ENCODE data around the gene NPBWR2.

NPBWR2 gene

DNA sequence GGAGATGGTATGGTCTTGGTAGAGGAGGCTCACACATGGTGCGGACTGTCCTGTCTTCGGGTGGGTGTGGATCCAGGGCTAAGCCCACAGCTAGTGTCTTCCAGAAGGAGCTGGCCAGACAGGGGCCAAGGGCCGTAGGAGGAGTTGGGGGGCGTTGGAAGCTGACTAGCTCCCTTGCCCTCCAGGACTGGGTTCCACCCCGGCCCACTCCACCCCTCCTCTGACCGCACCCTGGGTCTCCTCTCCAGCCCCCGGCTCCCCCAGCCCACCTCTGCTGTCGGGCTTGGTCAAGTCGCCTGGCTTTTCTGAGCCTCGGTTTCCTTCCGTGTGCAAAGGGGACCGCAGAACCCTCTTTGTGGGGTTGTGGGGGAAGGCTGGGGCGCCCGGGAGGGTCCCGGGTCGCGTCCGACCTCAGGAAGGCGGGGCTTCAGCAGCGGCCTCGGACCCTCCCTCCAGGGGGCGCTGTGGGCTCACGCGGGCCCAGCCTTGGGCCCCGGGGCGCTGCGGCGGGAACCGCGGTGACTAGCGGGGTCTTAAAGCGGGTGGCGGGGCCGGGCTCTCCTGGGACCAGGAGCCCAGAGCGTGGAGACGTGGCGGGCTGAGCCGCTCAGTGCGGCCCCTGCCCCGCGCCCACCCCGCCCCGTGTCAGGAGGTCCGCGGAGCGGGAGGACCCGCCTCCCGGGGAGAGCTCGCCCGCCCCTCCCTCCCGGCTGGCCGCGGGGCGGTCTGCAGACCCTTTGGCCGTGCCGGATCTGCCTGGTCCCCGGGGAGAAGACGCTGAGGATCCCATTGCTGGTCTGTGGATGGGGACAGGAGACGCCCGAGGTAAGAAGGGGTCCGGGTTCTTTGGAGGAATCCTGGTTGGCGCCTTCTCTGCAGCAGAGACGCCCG lies 5.4 kb downstream of the NPBWR2 start:
- peak overlapping the region; percentile 47 for H3K4me3 ChIP-seq (ENCODE audit: low read length)
- H3K4me1 ChIP-seq (ENCODE audit: control insufficient read depth, insufficient read depth, low read length): peaks cover 4% of the 10 kb centered on the region; the same call in 1 of the 2 replicates
- H3K36me3 ChIP-seq (ENCODE audit: control insufficient read depth, insufficient read depth, low read length): no peaks in the 10 kb centered on the region
- no peak for DNase-seq (ENCODE audit: low read depth, low spot score)
- WGBS (ENCODE audit: insufficient coverage, insufficient read length): no CpG with 5 or more reads among the region's 64 CpGs
- H3K9me3 ChIP-seq (ENCODE audit: control insufficient read depth, insufficient read depth, low read length): no peaks in the 10 kb centered on the region
- H3K27ac ChIP-seq (ENCODE audit: low read length): no peak overlapping the region
- no peaks in the 10 kb centered on the region; the same call in 1 of the 2 replicates for H3K27me3 ChIP-seq (ENCODE audit: control insufficient read depth, insufficient read depth, low read length)

DNA sequence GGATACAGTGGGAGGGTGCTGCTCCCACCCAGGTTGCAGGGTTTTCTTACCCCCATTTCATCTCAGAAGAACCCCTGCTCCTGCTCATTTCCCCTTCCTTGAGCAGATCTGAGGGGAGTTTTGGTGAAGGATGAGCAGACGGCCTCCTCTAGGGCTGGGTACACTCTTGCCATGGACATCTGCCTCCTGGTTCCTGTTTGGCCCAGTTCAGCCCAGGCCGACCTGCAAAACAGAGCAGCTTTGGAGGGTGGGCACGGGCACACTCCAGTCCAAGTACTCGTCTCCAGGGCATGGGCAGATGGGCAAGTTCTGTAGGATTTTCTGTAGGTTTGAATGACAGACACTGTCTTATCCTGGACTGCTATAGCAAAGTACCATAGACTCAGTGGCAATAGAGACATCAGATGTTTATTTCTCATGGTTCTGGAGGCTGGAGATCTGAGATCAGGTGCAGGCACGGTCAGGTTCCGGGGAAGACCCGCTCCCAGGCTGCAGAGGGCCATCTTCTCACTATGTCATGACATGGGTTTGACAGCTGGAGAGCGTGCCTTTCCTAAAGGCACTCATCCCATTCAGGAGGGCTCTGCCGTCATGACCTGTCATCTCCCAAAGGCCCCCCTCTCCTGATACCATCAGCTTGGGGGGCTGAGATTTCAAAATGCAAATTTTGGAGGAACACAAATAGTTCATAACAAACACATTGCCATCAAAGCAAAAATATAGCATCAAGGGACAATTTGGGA lies 6.2 kb downstream of the NPBWR2 start:
- DNase-seq (ENCODE audit: low read depth, low spot score): no peak

GRCh38 chr20:64100566-64100888 lies 6.8 kb downstream of the NPBWR2 start:
- Histone ChIP-seq H3K9me3 (ENCODE audit: control insufficient read depth, insufficient read depth, low read length) (no peaks in the 10 kb centered on the region; the same call in 1 of the 2 replicates), H3K36me3 (ENCODE audit: control insufficient read depth, insufficient read depth, low read length) (no peaks in the 10 kb centered on the region), H3K27me3 (ENCODE audit: control insufficient read depth, insufficient read depth, low read length) (no peaks in the 10 kb centered on the region; the same call in 1 of the 2 replicates), H3K4me3 (ENCODE audit: low read length) (no peak overlapping the region), H3K4me1 (ENCODE audit: control insufficient read depth, insufficient read depth, low read length) (0 out of 2 replicates have a peak, but pooled peaks cover 4% of the 10 kb centered on the region), H3K27ac (ENCODE audit: low read length) (no peak overlapping the region)
- DNase-seq (ENCODE audit: low read depth, low spot score): no peak
- WGBS (ENCODE audit: insufficient coverage, insufficient read length): no CpG with 5 or more reads among the region's 4 CpGs

More for the DNA sequence above, 6.2 kb downstream of the NPBWR2 start:
- WGBS (ENCODE audit: insufficient coverage, insufficient read length): no CpG with 5 or more reads among the region's 9 CpGs
- Histone ChIP-seq H3K27me3 (ENCODE audit: control insufficient read depth, insufficient read depth, low read length) (no peaks in the 10 kb centered on the region; the same call in 1 of the 2 replicates), H3K9me3 (ENCODE audit: control insufficient read depth, insufficient read depth, low read length) (no peaks in the 10 kb centered on the region; the same call in 1 of the 2 replicates), H3K4me1 (ENCODE audit: control insufficient read depth, insufficient read depth, low read length) (peaks cover 4% of the 10 kb centered on the region; the same call in 1 of the 2 replicates), H3K4me3 (ENCODE audit: low read length) (no peak overlapping the region), H3K36me3 (ENCODE audit: control insufficient read depth, insufficient read depth, low read length) (no peaks in the 10 kb centered on the region), H3K27ac (ENCODE audit: low read length) (no peak overlapping the region)

GRCh38 chr20:64099880-64100565 lies 7.3 kb downstream of the NPBWR2 start:
- WGBS (ENCODE audit: insufficient coverage, insufficient read length): no CpG with 5 or more reads among the region's 14 CpGs
- Histone ChIP-seq H3K27me3 (ENCODE audit: control insufficient read depth, insufficient read depth, low read length) (no peaks in the 10 kb centered on the region; the same call in 1 of the 2 replicates), H3K27ac (ENCODE audit: low read length) (no peak overlapping the region), H3K36me3 (ENCODE audit: control insufficient read depth, insufficient read depth, low read length) (no peaks in the 10 kb centered on the region), H3K9me3 (ENCODE audit: control insufficient read depth, insufficient read depth, low read length) (no peaks in the 10 kb centered on the region; the same call in 1 of the 2 replicates), H3K4me3 (ENCODE audit: low read length) (no peak overlapping the region), H3K4me1 (ENCODE audit: control insufficient read depth, insufficient read depth, low read length) (0 out of 2 replicates have a peak, but pooled peaks cover 4% of the 10 kb centered on the region)
- no peak for DNase-seq (ENCODE audit: low read depth, low spot score)

- WGBS (ENCODE audit: insufficient coverage, insufficient read length): no CpG with 5 or more reads among the region's 21 CpGs
- no peak for DNase-seq (ENCODE audit: low read depth, low spot score)
- Histone ChIP-seq H3K9me3 (ENCODE audit: control insufficient read depth, insufficient read depth, low read length) (no peaks in the 10 kb centered on the region; the same call in 1 of the 2 replicates), H3K4me3 (ENCODE audit: low read length) (no peak overlapping the region), H3K27me3 (ENCODE audit: control insufficient read depth, insufficient read depth, low read length) (no peaks in the 10 kb centered on the region; the same call in 1 of the 2 replicates), H3K27ac (ENCODE audit: low read length) (no peak overlapping the region), H3K36me3 (ENCODE audit: control insufficient read depth, insufficient read depth, low read length) (no peaks in the 10 kb centered on the region), H3K4me1 (ENCODE audit: control insufficient read depth, insufficient read depth, low read length) (0 out of 2 replicates have a peak, but pooled peaks cover 4% of the 10 kb centered on the region)
These were observed 8.1 kb downstream of the NPBWR2 start for GRCh38 chr20:64099086-64099786.

DNA sequence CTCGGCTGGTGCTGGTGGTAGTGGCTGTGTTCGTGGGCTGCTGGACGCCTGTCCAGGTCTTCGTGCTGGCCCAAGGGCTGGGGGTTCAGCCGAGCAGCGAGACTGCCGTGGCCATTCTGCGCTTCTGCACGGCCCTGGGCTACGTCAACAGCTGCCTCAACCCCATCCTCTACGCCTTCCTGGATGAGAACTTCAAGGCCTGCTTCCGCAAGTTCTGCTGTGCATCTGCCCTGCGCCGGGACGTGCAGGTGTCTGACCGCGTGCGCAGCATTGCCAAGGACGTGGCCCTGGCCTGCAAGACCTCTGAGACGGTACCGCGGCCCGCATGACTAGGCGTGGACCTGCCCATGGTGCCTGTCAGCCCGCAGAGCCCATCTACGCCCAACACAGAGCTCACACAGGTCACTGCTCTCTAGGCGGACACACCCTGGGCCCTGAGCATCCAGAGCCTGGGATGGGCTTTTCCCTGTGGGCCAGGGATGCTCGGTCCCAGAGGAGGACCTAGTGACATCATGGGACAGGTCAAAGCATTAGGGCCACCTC lies 8.8 kb downstream of the NPBWR2 start:
- WGBS (ENCODE audit: insufficient coverage, insufficient read length): no CpG with 5 or more reads among the region's 28 CpGs
- Histone ChIP-seq H3K9me3 (ENCODE audit: control insufficient read depth, insufficient read depth, low read length) (no peaks in the 10 kb centered on the region; the same call in 1 of the 2 replicates), H3K4me1 (ENCODE audit: control insufficient read depth, insufficient read depth, low read length) (0 out of 2 replicates have a peak, but pooled peaks cover 2% of the 10 kb centered on the region), H3K36me3 (ENCODE audit: control insufficient read depth, insufficient read depth, low read length) (no peaks in the 10 kb centered on the region), H3K27ac (ENCODE audit: low read length) (no peak overlapping the region), H3K27me3 (ENCODE audit: control insufficient read depth, insufficient read depth, low read length) (no peaks in the 10 kb centered on the region; the same call in 1 of the 2 replicates), H3K4me3 (ENCODE audit: low read length) (no peak overlapping the region)
- no peak for DNase-seq (ENCODE audit: low read depth, low spot score)

DNA sequence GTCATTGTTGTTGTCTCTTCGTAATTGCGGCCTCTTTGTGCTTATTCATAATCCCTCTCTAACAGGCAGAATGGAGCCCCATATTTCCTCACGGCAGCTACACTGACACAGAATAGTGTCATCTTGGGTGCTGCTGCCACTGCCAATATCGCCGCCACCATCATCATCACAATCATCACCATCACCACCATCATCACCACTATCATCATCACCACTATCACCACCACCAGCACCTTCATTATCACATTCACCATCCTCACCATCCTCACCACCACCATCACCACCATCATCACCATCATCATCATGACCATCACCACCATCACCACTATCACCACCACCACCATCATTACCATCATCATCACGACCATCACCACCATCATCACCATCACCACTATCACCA lies 10.8 kb downstream of the NPBWR2 start:
- Histone ChIP-seq H3K4me1 (ENCODE audit: control insufficient read depth, insufficient read depth, low read length) (peaks cover 3% of the 10 kb centered on the region), H3K27me3 (ENCODE audit: control insufficient read depth, insufficient read depth, low read length) (no peaks in the 10 kb centered on the region), H3K36me3 (ENCODE audit: control insufficient read depth, insufficient read depth, low read length) (no peaks in the 10 kb centered on the region), H3K27ac (ENCODE audit: low read length) (no peak overlapping the region), H3K4me3 (ENCODE audit: low read length) (no peak overlapping the region), H3K9me3 (ENCODE audit: control insufficient read depth, insufficient read depth, low read length) (no peaks in the 10 kb centered on the region; the same call in 1 of the 2 replicates)
- WGBS (ENCODE audit: insufficient coverage, insufficient read length): no CpG with 5 or more reads among the region's 6 CpGs
- no peak for DNase-seq (ENCODE audit: low read depth, low spot score)

DNA sequence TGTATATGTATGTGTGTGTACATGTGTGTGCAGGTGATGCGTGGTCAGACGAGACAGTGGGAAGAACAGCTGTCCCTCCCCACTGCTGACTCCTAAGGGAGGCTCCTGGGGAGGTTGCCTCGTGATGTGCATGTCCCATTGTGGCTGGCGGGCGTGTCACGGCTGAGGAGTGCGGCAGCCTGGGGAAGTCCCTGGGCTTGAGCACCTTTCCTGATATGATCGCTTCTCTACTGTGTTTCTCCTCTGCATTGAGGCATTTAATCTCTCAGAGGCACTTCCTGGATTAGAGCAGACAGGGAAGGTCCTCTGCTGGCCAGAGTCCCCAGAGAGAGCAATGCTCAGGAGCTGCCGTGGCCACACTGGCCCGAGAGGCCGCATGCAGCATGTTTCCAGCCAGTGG lies 11.4 kb downstream of the NPBWR2 start:
- no peak overlapping the region for H3K27ac ChIP-seq (ENCODE audit: low read length)
- WGBS (ENCODE audit: insufficient coverage, insufficient read length): no CpG with 5 or more reads among the region's 11 CpGs
- no peak for DNase-seq (ENCODE audit: low read depth, low spot score)
- H3K9me3 ChIP-seq (ENCODE audit: control insufficient read depth, insufficient read depth, low read length): no peaks in the 10 kb centered on the region; the same call in 1 of the 2 replicates
- H3K27me3 ChIP-seq (ENCODE audit: control insufficient read depth, insufficient read depth, low read length): no peaks in the 10 kb centered on the region
- no peak overlapping the region for H3K4me3 ChIP-seq (ENCODE audit: low read length)
- no peaks in the 10 kb centered on the region for H3K36me3 ChIP-seq (ENCODE audit: control insufficient read depth, insufficient read depth, low read length)
- peaks cover 3% of the 10 kb centered on the region for H3K4me1 ChIP-seq (ENCODE audit: control insufficient read depth, insufficient read depth, low read length)

DNA sequence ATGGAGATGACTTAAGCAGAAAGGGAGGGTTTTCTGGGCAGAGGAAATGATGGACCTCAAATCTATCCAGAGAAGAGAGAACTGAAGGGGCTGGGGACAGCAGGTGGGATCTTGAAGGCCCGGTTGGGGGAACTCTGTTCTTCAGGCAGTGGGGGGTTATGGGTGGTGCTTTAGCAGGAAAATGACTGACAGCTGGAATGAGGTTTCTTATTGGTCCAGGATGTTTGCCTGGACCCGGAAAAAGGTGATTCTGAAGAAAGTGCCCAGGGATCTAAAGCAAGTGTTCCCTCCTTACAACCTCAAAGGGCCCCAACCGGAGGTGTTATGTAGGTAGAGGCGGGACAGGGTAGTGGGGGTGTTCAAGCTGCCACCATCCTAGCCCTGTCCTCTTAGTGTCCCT lies 11.9 kb downstream of the NPBWR2 start:
- WGBS (ENCODE audit: insufficient coverage, insufficient read length): no CpG with 5 or more reads among the region's 4 CpGs

More for the DNA sequence above, 11.9 kb downstream of the NPBWR2 start:
- Histone ChIP-seq H3K4me3 (ENCODE audit: low read length) (no peak overlapping the region), H3K4me1 (ENCODE audit: control insufficient read depth, insufficient read depth, low read length) (peaks cover 3% of the 10 kb centered on the region), H3K9me3 (ENCODE audit: control insufficient read depth, insufficient read depth, low read length) (no peaks in the 10 kb centered on the region; the same call in 1 of the 2 replicates), H3K27ac (ENCODE audit: low read length) (no peak overlapping the region), H3K36me3 (ENCODE audit: control insufficient read depth, insufficient read depth, low read length) (no peaks in the 10 kb centered on the region), H3K27me3 (ENCODE audit: control insufficient read depth, insufficient read depth, low read length) (no peaks in the 10 kb centered on the region)
- DNase-seq (ENCODE audit: low read depth, low spot score): no peak

Measured in iPS DF 6.9 (cell line).